Lung (tissue), 12 donors: ENCODE results near the gene IFRD2. TPM values are rescaled to one million over a fixed set of nuclear protein-coding genes. Genes with fewer than 3 reads are reported as not detected.
A peak's percentile ranks its signal among the peaks of the same experiment; 100 is the strongest.
"Not testable (repeated sequence)": the region's sequence is repeated elsewhere in the genome, so short reads cannot be mapped to it uniquely, and the experiment has no call there.

Experiments used
- ATAC-seq: fragments of 200-7000 bp; cut with Tn5 transposase; one replicate; pipeline ENCODE4 v1.9.1; 2020; ENCODE audit warnings: moderate number of reproducible peaks; ENCODE audit not compliant: insufficient read depth, low FRiP score
- DNase-seq, 3 donors: peaks; one replicate each; pipeline ENCODE4 v3.0.0-alpha.2; 2013 to 2017
- H3K27ac ChIP-seq, 2 donors: one replicate each; pipeline ENCODE4 v1.5.1; 2013; ENCODE audit warnings: mild to moderate bottlenecking in 2 of 2, moderate library complexity in 2 of 2, control low read depth in 1 of 2, inconsistent platforms in 1 of 2, low read depth in 1 of 2, low read length in 1 of 2
- H3K27me3 ChIP-seq, 3 donors: one replicate each; pipeline ENCODE4 v1.5.1; 2013; ENCODE audit warnings: low read length in 2 of 3; ENCODE audit not compliant: control insufficient read depth in 3 of 3, insufficient read depth in 3 of 3
- H3K36me3 ChIP-seq, 4 donors: one replicate each; pipeline ENCODE4 v1.5.1; 2013; ENCODE audit warnings: low read length in 4 of 4, mild to moderate bottlenecking in 1 of 4, moderate library complexity in 1 of 4; ENCODE audit not compliant: control insufficient read depth in 4 of 4, insufficient read depth in 4 of 4
- H3K4me1 ChIP-seq, 5 donors: one replicate each; pipeline ENCODE4 v1.5.1; 2013; ENCODE audit warnings: low read length in 5 of 5, mild to moderate bottlenecking in 2 of 5, moderate library complexity in 1 of 5; ENCODE audit not compliant: control insufficient read depth in 5 of 5, insufficient read depth in 5 of 5
- H3K4me3 ChIP-seq: one replicate; pipeline ENCODE4 v1.5.1; 2013; ENCODE audit warnings: mild to moderate bottlenecking, control low read depth, moderate library complexity
- H3K9ac ChIP-seq, 2 donors: one replicate each; pipeline ENCODE4 v1.5.1; 2013; ENCODE audit warnings: low read length in 2 of 2, control low read depth in 1 of 2; ENCODE audit not compliant: insufficient read depth in 1 of 2
- H3K9me3 ChIP-seq, 4 donors: one replicate each; pipeline ENCODE4 v1.5.1; 2013; ENCODE audit warnings: low read length in 3 of 4, mild to moderate bottlenecking in 1 of 4, moderate library complexity in 1 of 4; ENCODE audit not compliant: control insufficient read depth in 4 of 4, insufficient read depth in 3 of 4
- WGBS, 2 donors: extraction: QIAGEN DNeasy Blood & Tissue Kit; methylation state at CpG; one replicate each; pipeline ENCODE4 v1.1.7; 2013; 5-methylcytosine and 5-hydroxymethylcytosine counted together
- polyA plus RNA-seq, 2 donors: library from polyadenylated mRNA; stranded (reverse); fragments of 200-250 nt; gene quantifications; one replicate each; pipeline ENCODE4 v1.2.1, GENCODE V29; 2013
- total RNA-seq, 2 donors: library from RNA; depleted of rRNA in 1 of 2; stranded (reverse); fragments of >200 nt in 1 of 2; gene quantifications; one replicate each; pipeline ENCODE4 v1.2.1, GENCODE V29; 2014 to 2021
- TF ChIP-seq, protein P1 (sequence below): IDR thresholded peaks from 2 replicates; pipeline ENCODE4 v1.5.1; 2012; ENCODE audit warnings: mild to moderate bottlenecking; ENCODE audit errors: control extremely low read depth, extremely low read depth
- donor health status: control.
- donor health status: control.
- donor health status: Bipolar disorder and iron deficiency.
- donor health status: healthy.
- donor health status: DM: yes; HTN: yes; CAD: no.

IFRD2 gene
- total and polyA plus RNA-seq, 4 donors, result 14.7 to 107 (median 95.1) TPM

DNA sequence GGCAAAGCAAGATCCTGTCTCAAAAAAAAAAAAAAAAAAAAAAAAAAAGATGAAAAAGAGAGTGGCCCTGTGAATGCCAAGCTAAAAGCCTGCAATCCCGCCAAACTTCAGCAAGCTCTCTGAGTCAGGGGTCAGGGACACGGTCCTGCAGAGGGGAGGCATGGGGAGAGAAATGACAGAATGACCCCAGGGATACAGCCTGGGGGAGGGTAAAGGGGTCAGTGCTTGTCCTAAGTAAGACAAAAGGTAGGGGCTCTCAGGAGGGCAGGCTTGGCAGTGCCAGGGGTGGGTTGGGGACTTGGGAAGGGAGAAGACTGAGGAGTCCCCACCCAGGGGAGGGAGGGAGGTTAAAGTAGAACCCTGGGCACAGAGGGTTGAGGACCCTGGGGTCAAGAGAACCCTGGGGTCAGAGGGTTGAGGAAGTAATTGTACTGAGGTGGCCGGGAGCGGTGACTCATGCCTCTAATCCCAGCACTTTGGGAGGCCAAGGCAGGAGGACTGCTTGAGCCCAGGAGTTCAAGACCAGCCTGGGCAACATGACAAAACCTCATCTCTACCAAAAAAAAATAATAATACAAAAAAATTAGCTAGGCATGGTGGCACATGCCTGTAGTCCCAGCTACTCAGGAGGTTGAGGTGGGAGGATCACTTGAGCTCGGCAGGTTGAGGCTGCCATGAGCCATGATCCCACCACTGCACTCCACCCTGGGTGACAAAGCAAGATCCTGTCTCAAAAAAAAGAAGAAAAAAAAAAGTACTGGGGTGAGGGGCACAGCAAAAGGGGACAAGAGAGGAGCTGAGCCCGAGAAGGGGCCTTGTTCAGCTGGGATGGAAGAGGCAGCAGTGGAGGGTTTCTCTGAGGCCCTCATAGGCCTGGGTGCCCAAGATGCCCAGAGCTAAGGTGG, 28.5 kb downstream of the IFRD2 start:
- H3K4me3 ChIP-seq, result no peak overlapping the region
- H3K36me3 ChIP-seq, result peaks cover 0 to 6% (median 0%) of the 10 kb centered on the region in 4 donors
- H3K27me3 ChIP-seq, result no peaks in the 10 kb centered on the region
- peak in 1 of 3 donors; percentile 34 for DNase-seq
- WGBS, 2 donors, result 67 to 71% methylated on average over 6 of the region's 6 CpGs
- no peaks in the 10 kb centered on the region for H3K9me3 ChIP-seq
- H3K9ac ChIP-seq, result no peak overlapping the region
- peaks cover 0 to 66% (median 30%) of the 10 kb centered on the region in 5 donors for H3K4me1 ChIP-seq
- H3K27ac ChIP-seq, result peak overlapping the region in 1 of 2 donors; percentile 44
- TF ChIP-seq, protein P1, sequence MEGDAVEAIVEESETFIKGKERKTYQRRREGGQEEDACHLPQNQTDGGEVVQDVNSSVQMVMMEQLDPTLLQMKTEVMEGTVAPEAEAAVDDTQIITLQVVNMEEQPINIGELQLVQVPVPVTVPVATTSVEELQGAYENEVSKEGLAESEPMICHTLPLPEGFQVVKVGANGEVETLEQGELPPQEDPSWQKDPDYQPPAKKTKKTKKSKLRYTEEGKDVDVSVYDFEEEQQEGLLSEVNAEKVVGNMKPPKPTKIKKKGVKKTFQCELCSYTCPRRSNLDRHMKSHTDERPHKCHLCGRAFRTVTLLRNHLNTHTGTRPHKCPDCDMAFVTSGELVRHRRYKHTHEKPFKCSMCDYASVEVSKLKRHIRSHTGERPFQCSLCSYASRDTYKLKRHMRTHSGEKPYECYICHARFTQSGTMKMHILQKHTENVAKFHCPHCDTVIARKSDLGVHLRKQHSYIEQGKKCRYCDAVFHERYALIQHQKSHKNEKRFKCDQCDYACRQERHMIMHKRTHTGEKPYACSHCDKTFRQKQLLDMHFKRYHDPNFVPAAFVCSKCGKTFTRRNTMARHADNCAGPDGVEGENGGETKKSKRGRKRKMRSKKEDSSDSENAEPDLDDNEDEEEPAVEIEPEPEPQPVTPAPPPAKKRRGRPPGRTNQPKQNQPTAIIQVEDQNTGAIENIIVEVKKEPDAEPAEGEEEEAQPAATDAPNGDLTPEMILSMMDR, result no peak
- ATAC-seq, result no peak

DNA sequence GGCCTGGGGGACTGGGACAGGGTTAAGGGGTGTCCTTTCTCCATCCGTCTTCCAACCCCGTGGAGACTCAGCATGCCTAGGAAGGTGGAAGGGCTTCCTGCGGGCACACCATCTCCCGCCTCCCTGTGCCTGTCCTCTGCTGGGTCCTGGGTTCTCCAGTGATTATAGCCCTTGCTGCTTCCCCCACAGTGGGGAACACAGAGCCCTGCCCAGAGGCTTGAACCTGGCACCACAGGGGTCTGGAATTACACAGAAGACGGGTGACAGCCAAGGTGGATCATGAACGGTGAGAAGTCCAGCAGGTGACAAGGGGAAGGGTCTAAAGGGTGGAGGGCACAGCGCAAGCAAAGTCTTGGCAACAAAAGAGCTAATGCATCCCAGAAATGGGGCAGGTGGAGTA, 29.5 kb downstream of the IFRD2 start:
- Histone ChIP-seq H3K27ac (peak overlapping the region in 1 of 2 donors; percentile 12), H3K27me3 (no peaks in the 10 kb centered on the region), H3K4me3 (no peak overlapping the region), H3K4me1 (peaks cover 0 to 56% (median 29%) of the 10 kb centered on the region in 5 donors), H3K36me3 (peaks cover 2 to 15% (median 6%) of the 10 kb centered on the region in 4 donors), H3K9ac (no peak overlapping the region), H3K9me3 (no peaks in the 10 kb centered on the region)
- ATAC-seq, result no peak
- TF ChIP-seq, protein P1, result no peak
- DNase-seq, result no peak
- WGBS, 2 donors, result 87 to 94% methylated on average over 7 of the region's 7 CpGs

DNA sequence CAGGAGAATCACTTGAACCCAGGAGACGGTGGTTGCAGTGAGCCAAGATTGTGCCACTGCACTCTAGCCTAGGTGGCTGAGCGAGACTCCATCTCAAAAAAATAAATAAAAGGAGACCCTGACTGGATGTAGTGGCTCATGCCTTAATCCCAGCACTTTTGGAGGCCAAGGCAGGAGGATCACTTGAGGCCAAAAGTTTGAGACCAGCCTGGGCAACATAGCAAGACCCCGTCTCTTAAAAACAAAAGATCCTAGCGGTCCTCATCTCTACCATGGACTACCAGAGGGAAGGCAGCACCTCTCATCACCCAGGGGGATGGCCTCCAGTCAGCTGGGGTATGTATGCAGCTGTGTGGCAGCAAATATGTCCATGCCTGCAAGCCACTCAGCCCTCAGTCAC, 30.0 kb downstream of the IFRD2 start:
- H3K9ac ChIP-seq, H3K27me3 ChIP-seq, H3K9me3 ChIP-seq, H3K4me3 ChIP-seq, DNase-seq, ATAC-seq: not testable (repeated sequence)
- Histone ChIP-seq H3K36me3 (peaks cover 7 to 20% (median 11%) of the 10 kb centered on the region in 4 donors), H3K4me1 (peaks cover 0 to 52% (median 28%) of the 10 kb centered on the region in 5 donors), H3K27ac (peak overlapping the region in 1 of 2 donors; percentile 12)
- WGBS, 2 donors, result 97% methylated on average over 4 of the region's 4 CpGs

DNA sequence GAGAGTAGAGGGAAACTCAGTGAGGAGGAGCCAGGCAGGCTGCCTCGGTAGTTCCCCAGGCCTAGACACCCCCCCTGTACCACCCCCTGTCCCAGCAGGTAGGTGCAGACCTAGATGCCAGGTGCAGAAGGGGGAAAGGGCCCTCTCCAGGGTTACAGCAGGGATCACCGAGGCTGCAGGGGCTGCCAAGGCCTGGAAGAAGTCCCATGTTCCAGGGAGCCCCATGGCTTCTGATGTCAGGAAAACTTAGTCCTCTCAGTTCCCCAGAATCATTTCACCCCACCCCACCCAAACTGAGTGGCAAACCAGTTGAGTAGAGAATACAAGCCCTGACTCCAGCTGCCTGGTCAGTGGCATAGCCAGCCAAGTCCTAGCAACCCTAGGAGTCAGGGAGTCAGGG, 30.7 kb downstream of the IFRD2 start:
- 69 to 77% methylated on average over 2 of the region's 2 CpGs for WGBS, 2 donors
- peaks cover 0 to 45% (median 27%) of the 10 kb centered on the region in 5 donors for H3K4me1 ChIP-seq
- H3K4me3 ChIP-seq, result no peak overlapping the region
- peak overlapping the region; percentile 77 to 79 for H3K9ac ChIP-seq
- DNase-seq, result no peak
- peaks cover 0 to 4% (median 0%) of the 10 kb centered on the region in 4 donors for H3K9me3 ChIP-seq
- TF ChIP-seq, protein P1, result no peak
- no peaks in the 10 kb centered on the region for H3K27me3 ChIP-seq
- peaks cover 13 to 27% (median 17%) of the 10 kb centered on the region in 4 donors for H3K36me3 ChIP-seq
- H3K27ac ChIP-seq, result peak overlapping the region; percentile 38 to 88
- ATAC-seq, result no peak
